MCF 10A (cell line): ENCODE data around the gene EXOSC7. TPM values are rescaled to one million over a fixed set of nuclear protein-coding genes. Genes with fewer than 3 reads are reported as not detected.
A peak's percentile ranks its signal among the peaks of the same experiment; 100 is the strongest.

Experiments
- BruUV-seq: library from RNA; stranded (reverse); fragments of 400-500 nt; replicated peaks from 2 replicates; lab custom pipeline; 2021; lab: Mats Ljungman, UMichigan
- CTCF ChIA-PET: fragments of 300-600 bp; sonication (Branson Sonifier 250); formaldehyde crosslinking; extraction: SDS; loops from one replicate; lab custom pipeline; 2021; ENCODE audit warnings: antibody characterized with exemption, inconsistent platforms; lab: Yijun Ruan, JAX
- POLR2A ChIA-PET: fragments of 300-600, 350-650 bp; sonication (Branson Sonifier 250); formaldehyde crosslinking; extraction: SDS; loops from one replicate; lab custom pipeline; 2020; ENCODE audit warnings: antibody characterized with exemption, inconsistent platforms; lab: Yijun Ruan, JAX
- DNase-seq: peaks from one replicate; pipeline ENCODE4 v3.0.0-alpha.2; 2018; ENCODE audit not compliant: unreplicated experiment
- H3K27ac Mint-ChIP-seq: one replicate; pipeline ENCODE4 v1.8.0; 2022; ENCODE audit warnings: mild to moderate bottlenecking, low read depth, mixed read lengths; ENCODE audit not compliant: unreplicated experiment
- H3K27me3 Mint-ChIP-seq: one replicate; pipeline ENCODE4 v1.8.0; 2022; ENCODE audit warnings: mixed read lengths; ENCODE audit not compliant: insufficient read depth, unreplicated experiment
- H3K36me3 Mint-ChIP-seq: one replicate; pipeline ENCODE4 v1.8.0; 2022; ENCODE audit warnings: mild to moderate bottlenecking, moderate library complexity, mixed read lengths; ENCODE audit not compliant: insufficient read depth, unreplicated experiment
- H3K4me1 Mint-ChIP-seq: one replicate; pipeline ENCODE4 v1.8.0; 2022; ENCODE audit warnings: mixed read lengths; ENCODE audit not compliant: insufficient read depth, unreplicated experiment
- H3K4me3 Mint-ChIP-seq: one replicate; pipeline ENCODE4 v1.8.0; 2022; ENCODE audit warnings: mild to moderate bottlenecking, moderate library complexity, mixed read lengths; ENCODE audit not compliant: unreplicated experiment
- H3K9me3 Mint-ChIP-seq: one replicate; pipeline ENCODE4 v1.8.0; 2022; ENCODE audit warnings: mixed read lengths; ENCODE audit not compliant: unreplicated experiment
- intact Hi-C: fragments of 100-400 bp; cut with micrococcal nuclease; formaldehyde crosslinking; loops from 2 replicates; pipeline ENCODE4 v1.14.1; 2022
- total RNA-seq: library from RNA; stranded (reverse); gene quantifications from 2 replicates; pipeline ENCODE4 v1.2.3, GENCODE V29; 2022
- TF ChIP-seq, protein P1 (sequence below): fragments of 200-600 bp; IDR thresholded peaks from one replicate; pipeline ENCODE4 v1.8.0; 2022; ENCODE audit warnings: antibody characterized with exemption, mild to moderate bottlenecking; ENCODE audit not compliant: unreplicated experiment

Gene EXOSC7
- total RNA-seq, 1 experiment from 2014 or later, result 73.3 TPM

DNA sequence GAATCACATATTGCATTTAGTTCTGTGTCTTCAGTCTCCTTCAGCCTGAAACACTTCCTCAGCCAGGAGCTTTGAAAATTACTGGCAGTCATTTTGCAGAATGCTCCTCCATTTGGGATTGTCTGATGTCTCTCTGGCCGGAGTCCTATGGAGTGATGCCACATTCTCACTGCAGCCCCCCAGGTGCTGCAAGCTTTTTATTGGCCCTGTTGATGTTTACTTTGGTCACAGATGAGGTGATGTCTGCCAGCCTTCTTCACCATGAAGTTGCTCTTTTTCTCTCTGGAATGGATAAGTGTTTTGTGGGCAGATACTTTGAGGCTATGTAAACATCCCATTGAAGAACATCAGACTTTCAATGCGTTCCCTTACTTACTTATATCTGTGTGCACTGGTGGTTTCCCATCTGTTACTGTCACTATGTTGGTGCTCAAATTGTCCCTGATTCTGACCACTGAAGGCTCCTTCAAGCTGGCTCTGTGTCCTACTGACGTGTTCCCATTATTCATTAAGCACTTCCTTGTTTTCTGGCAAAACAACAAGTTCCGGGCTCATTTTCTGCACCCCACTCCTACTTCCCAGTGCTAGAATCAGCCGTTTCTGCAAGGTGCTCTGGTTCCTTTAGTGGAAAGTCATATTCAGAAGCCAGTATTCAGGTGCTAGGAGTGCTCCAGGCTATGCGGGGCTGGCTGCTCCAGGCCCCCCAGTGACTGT is 48.7 kb downstream of the EXOSC7 start:
- Mint-ChIP-seq H3K27me3 (no peaks in the 10 kb centered on the region), H3K4me1 (peaks cover 10% of the 10 kb centered on the region), H3K4me3 (no peak overlapping the region), H3K27ac (no peak overlapping the region), H3K9me3 (no peaks in the 10 kb centered on the region), H3K36me3 (no peaks in the 10 kb centered on the region)
- CTCF ChIA-PET, result no interaction called here
- POLR2A ChIA-PET, result no interaction called here
- intact Hi-C loops, result no loop called here
- BruUV-seq, result no TSS peak
- TF ChIP-seq, protein P1, sequence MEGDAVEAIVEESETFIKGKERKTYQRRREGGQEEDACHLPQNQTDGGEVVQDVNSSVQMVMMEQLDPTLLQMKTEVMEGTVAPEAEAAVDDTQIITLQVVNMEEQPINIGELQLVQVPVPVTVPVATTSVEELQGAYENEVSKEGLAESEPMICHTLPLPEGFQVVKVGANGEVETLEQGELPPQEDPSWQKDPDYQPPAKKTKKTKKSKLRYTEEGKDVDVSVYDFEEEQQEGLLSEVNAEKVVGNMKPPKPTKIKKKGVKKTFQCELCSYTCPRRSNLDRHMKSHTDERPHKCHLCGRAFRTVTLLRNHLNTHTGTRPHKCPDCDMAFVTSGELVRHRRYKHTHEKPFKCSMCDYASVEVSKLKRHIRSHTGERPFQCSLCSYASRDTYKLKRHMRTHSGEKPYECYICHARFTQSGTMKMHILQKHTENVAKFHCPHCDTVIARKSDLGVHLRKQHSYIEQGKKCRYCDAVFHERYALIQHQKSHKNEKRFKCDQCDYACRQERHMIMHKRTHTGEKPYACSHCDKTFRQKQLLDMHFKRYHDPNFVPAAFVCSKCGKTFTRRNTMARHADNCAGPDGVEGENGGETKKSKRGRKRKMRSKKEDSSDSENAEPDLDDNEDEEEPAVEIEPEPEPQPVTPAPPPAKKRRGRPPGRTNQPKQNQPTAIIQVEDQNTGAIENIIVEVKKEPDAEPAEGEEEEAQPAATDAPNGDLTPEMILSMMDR, result no peak
- no peak for DNase-seq

DNA sequence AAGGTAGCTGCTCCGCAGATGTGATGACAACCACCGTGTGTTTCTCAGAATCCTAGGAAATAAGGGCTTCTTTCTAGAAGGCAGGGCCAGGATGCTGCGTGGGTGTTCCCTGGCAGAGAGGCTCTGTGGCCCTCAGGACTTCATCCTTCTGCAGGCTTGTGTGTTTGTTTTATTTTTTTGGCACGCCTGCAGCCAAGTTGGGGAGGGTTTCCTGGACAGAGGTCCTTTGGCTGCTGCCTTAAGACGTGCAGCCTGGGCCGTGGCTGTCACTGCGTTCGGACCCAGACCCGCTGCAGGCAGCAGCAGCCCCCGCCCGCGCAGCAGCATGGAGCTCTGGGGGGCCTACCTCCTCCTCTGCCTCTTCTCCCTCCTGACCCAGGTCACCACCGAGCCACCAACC is 50.0 kb downstream of the EXOSC7 start, which contains the start of gene CLEC3B:
Gene CLEC3B (plus strand): TSS at position 266 of the 400 bp plus-strand sequence. CDS start 60 bp downstream, at position 326.
- BruUV-seq, result no TSS peak
- TF ChIP-seq, protein P1, result no peak
- Mint-ChIP-seq H3K27ac (peak within 1 kb of the TSS; percentile 43), H3K4me3 (no peak within 1 kb of the TSS), H3K9me3 (no peaks in the 10 kb centered on the region), H3K4me1 (peaks cover 10% of the 10 kb centered on the region), H3K36me3 (no peaks in the 10 kb centered on the region), H3K27me3 (no peaks in the 10 kb centered on the region)
- ChIA-PET CTCF (no interaction called here), POLR2A (interaction anchor here (0.5 kb wide), 1 partner anchor 179 kb away, joined by 4 read pairs; no protein-coding TSS in a partner anchor)
- intact Hi-C loops, result no loop called here
- peak; percentile 51 for DNase-seq

DNA sequence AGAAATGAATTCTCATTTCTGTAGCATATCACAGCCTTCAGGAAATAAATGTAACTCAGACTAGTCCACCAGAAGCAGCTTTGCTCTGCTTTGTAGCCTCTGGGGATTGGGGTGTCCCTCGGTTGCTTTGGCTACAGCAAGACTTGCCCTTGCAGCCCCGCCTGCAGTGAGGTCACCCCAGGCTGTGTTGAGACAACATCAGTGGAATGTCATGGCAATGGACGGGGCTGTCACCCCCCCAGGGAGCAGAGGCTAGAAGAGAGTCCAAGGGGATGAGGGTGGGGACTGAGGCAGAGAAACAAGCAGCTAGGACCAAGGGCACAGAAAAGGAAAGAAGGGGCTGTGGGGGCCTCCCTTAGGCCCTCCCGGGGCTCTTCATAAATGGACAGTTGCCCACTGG is 50.9 kb downstream of the EXOSC7 start:
- no TSS peak for BruUV-seq
- Mint-ChIP-seq H3K4me1 (peaks cover 10% of the 10 kb centered on the region), H3K9me3 (no peaks in the 10 kb centered on the region), H3K36me3 (no peaks in the 10 kb centered on the region), H3K4me3 (no peak overlapping the region), H3K27me3 (no peaks in the 10 kb centered on the region), H3K27ac (no peak overlapping the region)
- POLR2A ChIA-PET, result interaction anchor here (0.8 to 1.0 kb wide), 2 partner anchors 12 to 16 kb away, joined by 3 to 4 read pairs; no protein-coding TSS in a partner anchor
- intact Hi-C loops, result no loop called here
- CTCF ChIA-PET, result interaction anchor here (1.2 kb wide), 1 partner anchor 10 kb away, joined by 6 read pairs; no protein-coding TSS in a partner anchor
- DNase-seq, result no peak
- TF ChIP-seq, protein P1, result no peak

DNA sequence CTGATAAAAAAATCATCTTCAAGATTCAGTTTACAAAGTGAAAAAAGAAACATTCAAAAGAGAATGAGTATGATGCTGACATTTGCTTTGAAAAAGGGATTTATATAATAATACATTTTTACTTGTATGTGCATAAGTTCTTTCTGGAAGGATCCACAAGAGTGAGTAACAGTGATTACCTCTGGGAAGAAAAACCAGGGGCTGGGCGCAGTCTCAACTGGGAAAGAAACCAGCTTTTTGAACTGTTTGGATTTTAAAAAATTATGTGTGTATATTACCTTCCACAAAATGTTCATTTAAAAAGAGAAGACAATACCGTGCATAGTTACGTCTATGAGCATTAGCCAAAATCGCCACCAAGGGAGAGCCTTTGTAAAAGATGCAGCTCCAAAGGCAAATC is 51.4 kb downstream of the EXOSC7 start:
- H3K36me3 Mint-ChIP-seq, result no peaks in the 10 kb centered on the region
- DNase-seq, result no peak
- intact Hi-C loops, result no loop called here
- CTCF ChIA-PET, result interaction anchor here (0.6 to 1.5 kb wide), 3 partner anchors 10 to 478 kb away, joined by 3 to 6 read pairs (median 6); no protein-coding TSS in a partner anchor
- no TSS peak for BruUV-seq
- H3K27ac Mint-ChIP-seq, result no peak overlapping the region
- H3K4me3 Mint-ChIP-seq, result no peak overlapping the region
- H3K4me1 Mint-ChIP-seq, result peaks cover 10% of the 10 kb centered on the region
- no peaks in the 10 kb centered on the region for H3K9me3 Mint-ChIP-seq
- POLR2A ChIA-PET, result interaction anchor here (0.8 to 1.0 kb wide), 2 partner anchors 11 to 16 kb away, joined by 3 to 4 read pairs; no protein-coding TSS in a partner anchor
- H3K27me3 Mint-ChIP-seq, result no peaks in the 10 kb centered on the region
- TF ChIP-seq, protein P1, result no peak
